B cell (primary cell): ENCODE results near the gene POLRMT. TPM values are rescaled to one million over a fixed set of nuclear protein-coding genes. Genes with fewer than 3 reads are reported as not detected.

Source experiments
- ATAC-seq: fragments of 200-7000 bp; cut with Tn5 transposase; one replicate; pipeline ENCODE4 v1.10.0; 2021; ENCODE audit warnings: low read depth, mild to moderate bottlenecking, moderate number of reproducible peaks, moderate library complexity
- CTCF ChIA-PET: fragments of 350-600 bp; sonication (Branson Sonifier 250); formaldehyde crosslinking; loops from one replicate; lab custom pipeline; 2021; ENCODE audit warnings: antibody characterized with exemption, inconsistent platforms; lab: Charles Lee
- POLR2A ChIA-PET: fragments of 350-600 bp; sonication (Branson Sonifier 250); formaldehyde crosslinking; loops from one replicate; lab custom pipeline; 2021; ENCODE audit warnings: antibody characterized with exemption; lab: Charles Lee
- DNase-seq: peaks from one replicate; pipeline ENCODE4 v3.0.0; 2013
- H2AFZ ChIP-seq: 2 replicates; pipeline ENCODE4 v1.6.1; 2012; ENCODE audit warnings: mild to moderate bottlenecking, low read depth, low read length; ENCODE audit not compliant: insufficient read depth, poor library complexity, severe bottlenecking
- H3K27ac ChIP-seq, 2 donors: 1 replicate in 1 of 2; 2 replicates in 1 of 2; pipeline ENCODE4 v1.5.1; 2012 to 2013; ENCODE audit warnings: low read length in 2 of 2, mild to moderate bottlenecking in 2 of 2, moderate library complexity in 1 of 2
- H3K27me3 ChIP-seq, 4 experiments: fragments of 200-600 bp in 1 of 4; sonication (generic) in 1 of 4; replicated peaks in 1 of 4; 1 replicate in 2 of 4; 2 replicates in 2 of 4; pipeline versions ENCODE4 v1.6.1 to v1.7.0; 2013 to 2016; ENCODE audit warnings: low read length in 3 of 4, mild to moderate bottlenecking in 2 of 4, mixed read lengths in 1 of 4, moderate library complexity in 1 of 4; ENCODE audit not compliant: insufficient read depth in 4 of 4, control insufficient read depth in 3 of 4; ENCODE audit errors: control extremely low read depth in 1 of 4
- H3K36me3 ChIP-seq, 2 experiments: replicated peaks in 1 of 2; 1 replicate in 1 of 2; 2 replicates in 1 of 2; pipeline versions ENCODE4 v1.6.1 to v1.7.1; 2013; ENCODE audit warnings: low read length in 1 of 2; ENCODE audit not compliant: insufficient read depth in 2 of 2, control insufficient read depth in 1 of 2; ENCODE audit errors: control extremely low read depth in 1 of 2, extremely low read depth in 1 of 2
- H3K4me1 ChIP-seq, 2 donors: fragments of 200-600 bp in 1 of 2; sonication (generic) in 1 of 2; 1 replicate in 1 of 2; 2 replicates in 1 of 2; pipeline versions ENCODE4 v1.5.1 to v1.6.1; 2013 to 2017; ENCODE audit warnings: low read length in 2 of 2; ENCODE audit not compliant: control insufficient read depth in 2 of 2, insufficient read depth in 2 of 2
- H3K4me2 ChIP-seq: replicated peaks from 2 replicates; pipeline ENCODE3; 2012; ENCODE audit warnings: mild to moderate bottlenecking, low read depth, low read length; ENCODE audit not compliant: poor library complexity, severe bottlenecking
- H3K4me3 ChIP-seq, 5 experiments: fragments of 200-600 bp in 1 of 5; sonication (generic) in 1 of 5; 1 replicate in 3 of 5; 2 replicates in 2 of 5; pipeline versions ENCODE4 v1.5.1 to v1.7.0; 2011 to 2016; ENCODE audit warnings: low read length in 4 of 5, mild to moderate bottlenecking in 4 of 5, low read depth in 2 of 5, control low read depth in 1 of 5, moderate library complexity in 1 of 5; ENCODE audit not compliant: insufficient read depth in 1 of 5; ENCODE audit errors: control extremely low read depth in 1 of 5, extremely low read depth in 1 of 5
- H3K79me2 ChIP-seq: fragments of 200-600 bp; sonication (generic); one replicate; pipeline ENCODE4 v1.6.0; 2016; ENCODE audit warnings: low read length; ENCODE audit not compliant: control insufficient read depth, insufficient read depth
- H3K9ac ChIP-seq: fragments of 200-600 bp; sonication (generic); 2 replicates; pipeline ENCODE4 v1.6.1; 2017; ENCODE audit warnings: mild to moderate bottlenecking, low read length, moderate library complexity
- H3K9me3 ChIP-seq, 3 donors: one replicate each; pipeline versions ENCODE4 v1.6.1 to v1.7.1; 2013; ENCODE audit warnings: low read length in 2 of 3; ENCODE audit not compliant: control insufficient read depth in 2 of 3, insufficient read depth in 1 of 3; ENCODE audit errors: control extremely low read depth in 1 of 3
- H4K20me1 ChIP-seq: 2 replicates; pipeline ENCODE4 v1.6.0; 2012; ENCODE audit warnings: mild to moderate bottlenecking, low read length; ENCODE audit not compliant: insufficient read depth, control insufficient read depth, poor library complexity, severe bottlenecking
- H3K27ac Mint-ChIP-seq: one replicate; pipeline ENCODE4 v1.8.0; 2021; ENCODE audit warnings: mixed read lengths
- H3K27me3 Mint-ChIP-seq: one replicate; pipeline ENCODE4 v1.8.0; 2021; ENCODE audit warnings: mixed read lengths
- H3K4me1 Mint-ChIP-seq: one replicate; pipeline ENCODE4 v1.8.0; 2021; ENCODE audit warnings: mixed read lengths
- H3K4me3 Mint-ChIP-seq: one replicate; pipeline ENCODE4 v1.8.0; 2021; ENCODE audit warnings: mixed read lengths
- H3K9me3 Mint-ChIP-seq: one replicate; pipeline ENCODE4 v1.8.0; 2022; ENCODE audit warnings: mixed read lengths; ENCODE audit not compliant: insufficient read depth
- CTCF ChIP-seq: fragments of 200-600 bp; IDR thresholded peaks from one replicate; pipeline ENCODE4 v1.8.0; 2022; ENCODE audit warnings: antibody characterized with exemption, mild to moderate bottlenecking
- EZH2 ChIP-seq: IDR thresholded peaks from 2 replicates; pipeline ENCODE4 v1.6.1; 2012; ENCODE audit warnings: borderline replicate concordance, low read depth, mild to moderate bottlenecking, moderate library complexity, low read length; ENCODE audit not compliant: insufficient read depth, poor library complexity, severe bottlenecking
- WGBS: methylation state at CpG from one replicate; pipeline ENCODE4 v1.1.5; 2013; ENCODE audit warnings: missing lambda C conversion rate; ENCODE audit not compliant: insufficient coverage; 5-methylcytosine and 5-hydroxymethylcytosine counted together
- intact Hi-C: fragments of 100-400 bp; cut with micrococcal nuclease; formaldehyde crosslinking; loops from one replicate; pipeline ENCODE4 v1.10.0; 2022
- polyA plus RNA-seq: library from polyadenylated mRNA; depleted of rRNA; stranded (reverse); fragments of >200 nt; gene quantifications from 2 replicates; pipeline ENCODE4 v1.2.3, GENCODE V29; 2012
- total RNA-seq, 2 donors: library from RNA; stranded (reverse); fragments of 120-200 nt in 1 of 2; gene quantifications; 1 replicate in 1 of 2; 2 replicates in 1 of 2; pipeline versions ENCODE4 v1.2.3 to v1.2.4, GENCODE V29; 2013 to 2022

POLRMT gene
- total and polyA plus RNA-seq, 2 donors (not counting 1 experiment from before 2014, with no cell fraction given), result 77.8 to 98.0 TPM

DNA sequence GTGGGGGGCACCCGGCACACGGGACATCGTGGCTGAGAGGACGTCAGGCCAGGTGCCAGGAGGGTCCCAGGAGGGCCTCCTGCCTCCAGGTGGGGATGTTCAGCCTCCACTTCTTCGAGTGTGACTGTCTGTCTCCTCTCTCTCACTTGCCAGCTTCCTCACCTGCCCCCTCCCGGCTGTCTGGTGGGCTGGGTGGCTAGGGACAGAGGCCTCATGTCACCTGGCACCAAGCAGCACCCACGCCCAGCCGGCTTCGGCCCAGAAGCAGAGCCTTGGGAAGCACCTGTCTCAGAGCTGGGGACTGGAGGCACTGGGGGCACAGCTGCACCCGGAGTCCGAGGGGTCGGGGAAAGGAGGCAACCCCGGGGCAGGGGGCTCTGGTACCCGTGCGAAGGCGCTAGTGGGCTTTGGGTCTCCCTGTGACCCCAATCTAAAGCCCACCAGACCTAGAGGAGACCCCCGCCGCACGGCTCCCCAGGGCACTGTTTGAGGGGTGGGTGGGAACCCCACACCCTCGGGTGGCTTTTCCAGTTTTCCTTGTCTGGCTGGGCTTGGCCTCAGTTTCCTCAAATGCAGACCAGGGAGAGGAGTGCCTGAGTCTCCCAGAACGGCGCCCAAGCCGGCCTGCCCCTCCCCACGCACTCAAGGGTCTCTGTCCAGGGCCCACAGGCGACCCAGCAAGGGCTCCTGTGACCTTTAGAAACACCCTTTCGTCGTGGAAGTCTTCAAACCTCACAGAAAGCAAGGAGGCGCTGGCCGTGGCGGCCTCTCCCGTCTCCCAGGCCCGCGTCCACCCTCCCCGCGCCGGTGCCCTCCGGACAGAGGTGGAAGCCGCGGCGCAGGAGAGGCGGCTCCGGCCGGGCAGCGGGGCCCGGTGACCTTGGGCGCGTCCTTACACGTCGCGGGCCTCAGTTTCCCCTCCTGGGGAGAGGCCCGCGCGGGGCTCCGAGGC, 44.3 kb downstream of the POLRMT start:
- Histone ChIP-seq H3K79me2 (no peaks in the 10 kb centered on the region), H3K27me3 (peaks cover 0 to 56% (median 21%) of the 10 kb centered on the region in 4 experiments), H3K4me1 (peaks cover 17% of the 10 kb centered on the region in 2 donors), H3K4me3 (no peak overlapping the region), H3K9me3 (peaks cover 0 to 14% (median 0%) of the 10 kb centered on the region in 3 donors), H2AFZ (peak overlapping the region; percentile 27), H4K20me1 (peaks cover 6% of the 10 kb centered on the region), H3K9ac (no peak overlapping the region), H3K36me3 (no peaks in the 10 kb centered on the region), H3K4me2 (peak overlapping the region; percentile 66), H3K27ac (no peak overlapping the region)
- 18% methylated on average over 49 of the region's 54 CpGs for WGBS
- no peak overlapping the region for H3K27ac Mint-ChIP-seq
- no peak for ATAC-seq
- peak; percentile 66 for DNase-seq
- ChIA-PET CTCF (interaction anchor here (1.6 to 2.8 kb wide), 2 partner anchors 39 to 145 kb away, joined by 3 to 10 read pairs; no protein-coding TSS in a partner anchor), POLR2A (interaction anchor here (0.6 kb wide), 1 partner anchor 39 kb away, joined by 6 read pairs; no protein-coding TSS in a partner anchor)
- H3K27me3 Mint-ChIP-seq, result peaks cover 21% of the 10 kb centered on the region
- H3K4me1 Mint-ChIP-seq, result peaks cover 15% of the 10 kb centered on the region
- intact Hi-C loops, result loop anchor here (2.0 kb wide), 1 partner anchor 16 kb away; the partner anchor contains the start of gene BSG
- H3K9me3 Mint-ChIP-seq, result no peaks in the 10 kb centered on the region
- TF ChIP-seq EZH2 (no peak), CTCF (no peak)
- peak overlapping the region; percentile 57 for H3K4me3 Mint-ChIP-seq
